Effector memory CD4-positive, alpha-beta T cell (primary cell): ENCODE results near the gene IFIT2.

Experiments used
- DNase-seq, 3 donors: peaks; one replicate each; pipeline ENCODE4 v3.0.0-alpha.2; 2020
- H3K27ac ChIP-seq: 2 replicates; pipeline ENCODE4 v1.7.0; 2013; ENCODE audit warnings: mild to moderate bottlenecking, low read length, moderate library complexity; ENCODE audit not compliant: insufficient read depth, poor library complexity, severe bottlenecking
- H3K27me3 ChIP-seq: replicated peaks from 2 replicates; pipeline ENCODE4 v1.7.0; 2013; ENCODE audit warnings: mild to moderate bottlenecking, low read length; ENCODE audit not compliant: insufficient read depth, control insufficient read depth, poor library complexity, severe bottlenecking
- H3K36me3 ChIP-seq: 2 replicates; pipeline ENCODE4 v1.7.0; 2013; ENCODE audit warnings: mild to moderate bottlenecking, low read length, moderate library complexity; ENCODE audit not compliant: control insufficient read depth, insufficient read depth
- H3K4me1 ChIP-seq: 2 replicates; pipeline ENCODE4 v1.7.0; 2013; ENCODE audit warnings: low read length, mild to moderate bottlenecking; ENCODE audit not compliant: control insufficient read depth, insufficient read depth, poor library complexity, severe bottlenecking
- H3K4me3 ChIP-seq: 2 replicates; pipeline ENCODE4 v1.7.0; 2013; ENCODE audit warnings: low read length, low read depth, mild to moderate bottlenecking; ENCODE audit not compliant: insufficient read depth, poor library complexity, severe bottlenecking
- H3K9me3 ChIP-seq: 2 replicates; pipeline ENCODE4 v1.7.0; 2013; ENCODE audit warnings: mild to moderate bottlenecking, low read length, moderate library complexity; ENCODE audit not compliant: control insufficient read depth

IFIT2 gene

GRCh38 chr10:89263531-89263930 is 38.3 kb upstream of the IFIT2 start:
- no peaks in the 10 kb centered on the region for H3K36me3 ChIP-seq
- no peaks in the 10 kb centered on the region for H3K27me3 ChIP-seq
- H3K4me1 ChIP-seq = no peaks in the 10 kb centered on the region
- no peak for DNase-seq
- no peaks in the 10 kb centered on the region for H3K9me3 ChIP-seq
- no peak overlapping the region for H3K27ac ChIP-seq
- H3K4me3 ChIP-seq = no peak overlapping the region

DNA sequence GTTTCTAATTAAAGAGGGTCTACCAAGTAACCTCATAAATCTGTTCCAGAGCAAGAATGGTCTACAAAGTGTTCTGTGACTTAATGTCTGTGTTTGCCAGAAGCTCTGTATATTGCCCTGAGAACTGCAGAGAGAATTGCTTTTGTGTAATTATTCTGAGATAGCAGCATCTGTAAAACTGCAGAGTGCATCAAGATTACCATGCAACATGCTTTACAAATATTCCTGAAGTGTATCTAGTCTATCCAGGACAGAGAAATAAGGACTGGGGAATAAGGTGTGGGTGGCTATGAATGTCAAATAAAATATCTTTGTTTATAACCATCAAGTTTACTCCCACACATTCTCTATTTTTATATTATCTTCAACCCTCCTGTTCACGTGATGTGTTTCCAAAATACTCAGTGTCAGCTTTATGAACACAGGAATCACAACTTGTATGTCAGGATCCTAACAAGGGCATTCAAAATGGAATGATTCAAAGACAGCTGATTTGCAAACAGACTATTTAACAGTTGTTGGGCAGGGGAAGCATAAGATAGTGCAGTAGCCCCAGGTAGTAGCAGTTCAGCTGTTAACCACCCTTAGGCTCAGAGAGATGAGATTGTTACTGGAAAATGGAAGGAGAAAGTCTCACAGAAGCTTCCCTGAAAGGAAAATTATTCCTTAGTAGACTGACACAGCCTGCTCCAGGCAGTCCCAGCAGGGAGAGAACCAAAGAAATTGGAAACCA is 35.0 kb upstream of the IFIT2 start:
- Histone ChIP-seq H3K27ac (no peak overlapping the region), H3K4me1 (no peaks in the 10 kb centered on the region), H3K9me3 (no peaks in the 10 kb centered on the region), H3K4me3 (no peak overlapping the region), H3K36me3 (no peaks in the 10 kb centered on the region), H3K27me3 (no peaks in the 10 kb centered on the region)
- no peak for DNase-seq

- DNase-seq = no peak
- Histone ChIP-seq H3K36me3 (no peaks in the 10 kb centered on the region), H3K4me3 (no peak overlapping the region), H3K27ac (no peak overlapping the region), H3K4me1 (no peaks in the 10 kb centered on the region), H3K9me3 (no peaks in the 10 kb centered on the region), H3K27me3 (no peaks in the 10 kb centered on the region)
Measured at GRCh38 chr10:89269433-89270152, 32.3 kb upstream of the IFIT2 start.

- Histone ChIP-seq H3K27ac (no peak overlapping the region), H3K4me3 (no peak overlapping the region), H3K36me3 (no peaks in the 10 kb centered on the region), H3K4me1 (no peaks in the 10 kb centered on the region), H3K27me3 (no peaks in the 10 kb centered on the region), H3K9me3 (no peaks in the 10 kb centered on the region)
- no peak for DNase-seq
Measured at GRCh38 chr10:89270153-89270483, 31.7 kb upstream of the IFIT2 start.

- Histone ChIP-seq H3K27ac (no peak overlapping the region), H3K4me1 (no peaks in the 10 kb centered on the region), H3K36me3 (no peaks in the 10 kb centered on the region), H3K9me3 (no peaks in the 10 kb centered on the region), H3K27me3 (no peaks in the 10 kb centered on the region), H3K4me3 (no peak overlapping the region)
- DNase-seq = no peak
Measured at GRCh38 chr10:89271532-89271931, 30.3 kb upstream of the IFIT2 start.

GRCh38 chr10:89273680-89274079 is 28.2 kb upstream of the IFIT2 start:
- Histone ChIP-seq H3K4me3 (no peak overlapping the region), H3K9me3 (no peaks in the 10 kb centered on the region), H3K36me3 (no peaks in the 10 kb centered on the region), H3K27me3 (no peaks in the 10 kb centered on the region), H3K27ac (no peak overlapping the region), H3K4me1 (no peaks in the 10 kb centered on the region)
- DNase-seq = no peak

- Histone ChIP-seq H3K27me3 (no peaks in the 10 kb centered on the region), H3K9me3 (no peaks in the 10 kb centered on the region), H3K27ac (no peak overlapping the region), H3K4me1 (no peaks in the 10 kb centered on the region), H3K36me3 (no peaks in the 10 kb centered on the region), H3K4me3 (no peak overlapping the region)
- no peak for DNase-seq
Measured at GRCh38 chr10:89274928-89275327, 26.9 kb upstream of the IFIT2 start.

DNA sequence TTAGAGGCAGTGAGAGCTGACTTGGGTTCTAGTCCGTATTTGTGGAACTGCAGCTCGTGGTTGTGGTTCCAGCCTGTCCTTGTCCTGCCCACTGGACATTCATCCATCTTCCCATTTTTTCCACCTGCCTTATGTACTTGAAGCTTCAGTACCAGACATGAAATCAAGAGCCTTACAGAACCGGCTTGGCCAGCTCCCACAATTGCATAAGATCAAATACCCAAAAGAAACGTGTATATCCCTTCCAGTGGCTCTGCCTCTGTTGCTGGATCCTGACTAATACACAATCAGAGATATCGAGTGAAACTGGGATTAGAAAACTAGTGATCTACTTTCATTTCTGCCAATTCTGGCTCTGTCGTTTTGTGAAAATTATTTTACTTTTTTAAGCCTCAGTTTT is 26.5 kb upstream of the IFIT2 start:
- H3K9me3 ChIP-seq = no peaks in the 10 kb centered on the region
- H3K27ac ChIP-seq = no peak overlapping the region
- no peaks in the 10 kb centered on the region for H3K4me1 ChIP-seq

GRCh38 chr10:89278034-89278535 is 23.8 kb upstream of the IFIT2 start:
- no peaks in the 10 kb centered on the region for H3K4me1 ChIP-seq
- no peaks in the 10 kb centered on the region for H3K27me3 ChIP-seq
- H3K9me3 ChIP-seq = no peaks in the 10 kb centered on the region
- H3K4me3 ChIP-seq = no peak overlapping the region
- no peak for DNase-seq
- no peaks in the 10 kb centered on the region for H3K36me3 ChIP-seq
- no peak overlapping the region for H3K27ac ChIP-seq

More for the DNA sequence above, 26.5 kb upstream of the IFIT2 start:
- DNase-seq = no peak
- H3K36me3 ChIP-seq = no peaks in the 10 kb centered on the region
- H3K27me3 ChIP-seq = no peaks in the 10 kb centered on the region
- H3K4me3 ChIP-seq = no peak overlapping the region

- no peak for DNase-seq
- Histone ChIP-seq H3K4me3 (no peak overlapping the region), H3K27me3 (no peaks in the 10 kb centered on the region), H3K36me3 (no peaks in the 10 kb centered on the region), H3K27ac (no peak overlapping the region), H3K9me3 (no peaks in the 10 kb centered on the region), H3K4me1 (no peaks in the 10 kb centered on the region)
Measured at GRCh38 chr10:89278900-89279392, 22.9 kb upstream of the IFIT2 start.
